Astrocyte (in vitro differentiated cells and primary cell): ENCODE measurements around the gene MAP4K4.

Experiments
- CTCF ChIP-seq: IDR thresholded peaks from 2 replicates; pipeline ENCODE4 v1.5.1; 2011; ENCODE audit warnings: low read depth, mild to moderate bottlenecking, inconsistent platforms, low read length, moderate library complexity; ENCODE audit not compliant: insufficient read depth
- EZH2 ChIP-seq: IDR thresholded peaks from 2 replicates; pipeline ENCODE4 v1.6.1; 2012; ENCODE audit warnings: mild to moderate bottlenecking, low read length, inconsistent platforms; ENCODE audit not compliant: insufficient read depth

DNA sequence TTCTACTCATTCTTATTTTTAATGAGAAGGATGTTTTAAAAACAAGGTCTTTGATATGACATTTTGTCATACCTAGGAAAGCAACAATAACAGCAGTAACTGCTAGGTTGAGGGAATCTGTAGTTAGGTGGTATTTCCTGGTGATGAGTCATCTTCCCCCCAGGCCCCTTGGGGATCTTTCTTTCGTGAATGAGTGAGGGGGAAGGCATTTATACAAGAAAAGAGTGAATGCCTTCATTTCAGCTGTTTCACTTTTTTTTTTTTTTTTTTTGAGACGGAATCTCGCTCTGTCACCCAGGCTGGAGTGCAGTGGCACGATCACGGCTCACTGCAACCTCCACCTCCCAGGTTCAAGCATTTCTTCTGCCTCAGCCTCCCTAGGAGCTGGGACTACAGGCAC lies 108.6 kb downstream of the MAP4K4 start:
- TF ChIP-seq CTCF = no peak
- TF ChIP-seq EZH2 = no peak
